ENCODE data around the gene TMEM52.
A peak's percentile ranks its signal among the peaks of the same experiment; 100 is the strongest.

Gene TMEM52

DNA sequence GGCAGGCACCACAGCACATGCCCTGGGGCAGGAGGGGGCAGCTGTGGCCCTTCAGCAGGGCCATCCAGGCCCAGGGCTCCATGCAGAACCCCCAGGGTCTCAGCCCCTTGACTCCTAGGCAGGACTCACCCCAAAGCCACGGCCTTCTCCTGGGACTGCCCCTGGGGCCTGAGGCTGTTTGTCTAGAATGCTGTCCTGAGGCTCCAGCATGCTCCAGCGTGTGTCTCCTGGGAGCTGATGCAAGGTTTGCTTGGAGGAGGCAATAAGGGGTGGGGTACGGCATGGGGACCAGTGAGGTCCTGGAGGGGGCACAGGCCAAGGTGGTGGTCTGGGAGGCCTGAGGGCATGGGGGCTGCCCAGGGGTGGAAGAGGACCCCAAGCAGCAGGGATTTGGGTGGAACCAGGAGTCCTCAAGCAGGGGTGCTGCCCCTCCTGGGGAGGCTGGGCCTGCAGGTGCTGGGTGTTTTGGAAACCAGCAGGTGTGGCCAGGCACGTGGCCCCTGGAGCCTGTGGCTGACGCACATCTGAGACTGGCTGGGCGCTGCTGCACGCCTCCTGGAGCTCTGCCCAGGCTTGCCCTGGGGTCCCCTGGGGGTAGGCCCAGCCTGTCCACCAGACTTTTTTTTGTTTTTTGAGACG is 11.9 kb downstream of the TMEM52 start (continued):
- TF ChIP-seq ZIC2 (tag by site-specific recombination; IDR thresholded peaks at IDR 0.05) (peak; percentile 99), ZNF837 (tag by site-specific recombination; IDR thresholded peaks at IDR 0.05) (0 out of 2 replicates have a peak, but pooled peaks have one; percentile 52), ZNF24 (tag by site-specific recombination; IDR thresholded peaks at IDR 0.05) (peak; percentile 70), BCL11B (tag by site-specific recombination; IDR thresholded peaks at IDR 0.05; ENCODE audit: low read depth) (peak; percentile 32; the same call in 1 of the 2 replicates), ZFHX2 (tag by site-specific recombination; conservative IDR thresholded peaks at IDR 0.05) (no peak), ZBTB8A (tag by site-specific recombination; IDR thresholded peaks at IDR 0.05) (peak; percentile 89), ZNF175 (tag by site-specific recombination; IDR thresholded peaks at IDR 0.05) (no peak), KLF16 (tag by site-specific recombination; IDR thresholded peaks at IDR 0.05) (peak; percentile 82), ZNF600 (tag by site-specific recombination; IDR thresholded peaks at IDR 0.05) (peak; percentile 37; the same call in 1 of the 2 replicates), ZNF76 (tag by site-specific recombination; IDR thresholded peaks at IDR 0.05; ENCODE audit: borderline replicate concordance, low read depth) (peak; percentile 61; the same call in 1 of the 2 replicates), ZNF560 (tag by site-specific recombination; IDR thresholded peaks at IDR 0.05; ENCODE audit: borderline replicate concordance) (no peak), ZNF302 (tag by site-specific recombination; IDR thresholded peaks at IDR 0.05; ENCODE audit: low read depth) (no peak), ZBTB48 (tag by site-specific recombination; IDR thresholded peaks at IDR 0.05) (peak; percentile 89), ZFP69B (tag by site-specific recombination; IDR thresholded peaks at IDR 0.05) (0 out of 2 replicates have a peak, but pooled peaks have one; percentile 13), OSR2 (tag by site-specific recombination; IDR thresholded peaks at IDR 0.05) (0 out of 2 replicates have a peak, but pooled peaks have one; percentile 11), ZNF521 (tag by site-specific recombination; IDR thresholded peaks at IDR 0.05) (no peak), ZSCAN16 (tag by site-specific recombination; IDR thresholded peaks at IDR 0.05) (0 out of 2 replicates have a peak, but pooled peaks have one; percentile 52), SP2 (tag by site-specific recombination; IDR thresholded peaks at IDR 0.05) (no peak), SETDB1 (IDR thresholded peaks at IDR 0.05; ENCODE audit: insufficient read length, low read length) (peak; percentile 34), BCL11A (tag by site-specific recombination; IDR thresholded peaks at IDR 0.05; ENCODE audit: low read depth) (0 out of 2 replicates have a peak, but pooled peaks have one; percentile 48)
- TF ChIP-seq, protein P1, sequence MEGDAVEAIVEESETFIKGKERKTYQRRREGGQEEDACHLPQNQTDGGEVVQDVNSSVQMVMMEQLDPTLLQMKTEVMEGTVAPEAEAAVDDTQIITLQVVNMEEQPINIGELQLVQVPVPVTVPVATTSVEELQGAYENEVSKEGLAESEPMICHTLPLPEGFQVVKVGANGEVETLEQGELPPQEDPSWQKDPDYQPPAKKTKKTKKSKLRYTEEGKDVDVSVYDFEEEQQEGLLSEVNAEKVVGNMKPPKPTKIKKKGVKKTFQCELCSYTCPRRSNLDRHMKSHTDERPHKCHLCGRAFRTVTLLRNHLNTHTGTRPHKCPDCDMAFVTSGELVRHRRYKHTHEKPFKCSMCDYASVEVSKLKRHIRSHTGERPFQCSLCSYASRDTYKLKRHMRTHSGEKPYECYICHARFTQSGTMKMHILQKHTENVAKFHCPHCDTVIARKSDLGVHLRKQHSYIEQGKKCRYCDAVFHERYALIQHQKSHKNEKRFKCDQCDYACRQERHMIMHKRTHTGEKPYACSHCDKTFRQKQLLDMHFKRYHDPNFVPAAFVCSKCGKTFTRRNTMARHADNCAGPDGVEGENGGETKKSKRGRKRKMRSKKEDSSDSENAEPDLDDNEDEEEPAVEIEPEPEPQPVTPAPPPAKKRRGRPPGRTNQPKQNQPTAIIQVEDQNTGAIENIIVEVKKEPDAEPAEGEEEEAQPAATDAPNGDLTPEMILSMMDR (tag by site-specific recombination; IDR thresholded peaks at IDR 0.05), result peak; percentile 26; the same call in 1 of the 2 replicates
- TF ChIP-seq, protein P2, sequence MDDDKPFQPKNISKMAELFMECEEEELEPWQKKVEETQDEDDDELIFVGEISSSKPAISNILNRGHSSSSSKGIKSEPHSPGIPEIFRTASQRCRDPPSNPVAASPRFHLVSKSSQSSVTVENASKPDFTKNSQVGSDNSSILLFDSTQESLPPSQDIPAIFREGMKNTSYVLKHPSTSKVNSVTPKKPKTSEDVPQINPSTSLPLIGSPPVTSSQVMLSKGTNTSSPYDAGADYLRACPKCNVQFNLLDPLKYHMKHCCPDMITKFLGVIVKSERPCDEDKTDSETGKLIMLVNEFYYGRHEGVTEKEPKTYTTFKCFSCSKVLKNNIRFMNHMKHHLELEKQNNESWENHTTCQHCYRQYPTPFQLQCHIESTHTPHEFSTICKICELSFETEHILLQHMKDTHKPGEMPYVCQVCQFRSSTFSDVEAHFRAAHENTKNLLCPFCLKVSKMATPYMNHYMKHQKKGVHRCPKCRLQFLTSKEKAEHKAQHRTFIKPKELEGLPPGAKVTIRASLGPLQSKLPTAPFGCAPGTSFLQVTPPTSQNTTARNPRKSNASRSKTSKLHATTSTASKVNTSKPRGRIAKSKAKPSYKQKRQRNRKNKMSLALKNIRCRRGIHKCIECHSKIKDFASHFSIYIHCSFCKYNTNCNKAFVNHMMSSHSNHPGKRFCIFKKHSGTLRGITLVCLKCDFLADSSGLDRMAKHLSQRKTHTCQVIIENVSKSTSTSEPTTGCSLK (tag by site-specific recombination; IDR thresholded peaks at IDR 0.05), result no peak
- TF ChIP-seq, protein P3, sequence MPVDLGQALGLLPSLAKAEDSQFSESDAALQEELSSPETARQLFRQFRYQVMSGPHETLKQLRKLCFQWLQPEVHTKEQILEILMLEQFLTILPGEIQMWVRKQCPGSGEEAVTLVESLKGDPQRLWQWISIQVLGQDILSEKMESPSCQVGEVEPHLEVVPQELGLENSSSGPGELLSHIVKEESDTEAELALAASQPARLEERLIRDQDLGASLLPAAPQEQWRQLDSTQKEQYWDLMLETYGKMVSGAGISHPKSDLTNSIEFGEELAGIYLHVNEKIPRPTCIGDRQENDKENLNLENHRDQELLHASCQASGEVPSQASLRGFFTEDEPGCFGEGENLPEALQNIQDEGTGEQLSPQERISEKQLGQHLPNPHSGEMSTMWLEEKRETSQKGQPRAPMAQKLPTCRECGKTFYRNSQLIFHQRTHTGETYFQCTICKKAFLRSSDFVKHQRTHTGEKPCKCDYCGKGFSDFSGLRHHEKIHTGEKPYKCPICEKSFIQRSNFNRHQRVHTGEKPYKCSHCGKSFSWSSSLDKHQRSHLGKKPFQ (tag by site-specific recombination; IDR thresholded peaks at IDR 0.05), result no peak
- TF ChIP-seq, protein P4, sequence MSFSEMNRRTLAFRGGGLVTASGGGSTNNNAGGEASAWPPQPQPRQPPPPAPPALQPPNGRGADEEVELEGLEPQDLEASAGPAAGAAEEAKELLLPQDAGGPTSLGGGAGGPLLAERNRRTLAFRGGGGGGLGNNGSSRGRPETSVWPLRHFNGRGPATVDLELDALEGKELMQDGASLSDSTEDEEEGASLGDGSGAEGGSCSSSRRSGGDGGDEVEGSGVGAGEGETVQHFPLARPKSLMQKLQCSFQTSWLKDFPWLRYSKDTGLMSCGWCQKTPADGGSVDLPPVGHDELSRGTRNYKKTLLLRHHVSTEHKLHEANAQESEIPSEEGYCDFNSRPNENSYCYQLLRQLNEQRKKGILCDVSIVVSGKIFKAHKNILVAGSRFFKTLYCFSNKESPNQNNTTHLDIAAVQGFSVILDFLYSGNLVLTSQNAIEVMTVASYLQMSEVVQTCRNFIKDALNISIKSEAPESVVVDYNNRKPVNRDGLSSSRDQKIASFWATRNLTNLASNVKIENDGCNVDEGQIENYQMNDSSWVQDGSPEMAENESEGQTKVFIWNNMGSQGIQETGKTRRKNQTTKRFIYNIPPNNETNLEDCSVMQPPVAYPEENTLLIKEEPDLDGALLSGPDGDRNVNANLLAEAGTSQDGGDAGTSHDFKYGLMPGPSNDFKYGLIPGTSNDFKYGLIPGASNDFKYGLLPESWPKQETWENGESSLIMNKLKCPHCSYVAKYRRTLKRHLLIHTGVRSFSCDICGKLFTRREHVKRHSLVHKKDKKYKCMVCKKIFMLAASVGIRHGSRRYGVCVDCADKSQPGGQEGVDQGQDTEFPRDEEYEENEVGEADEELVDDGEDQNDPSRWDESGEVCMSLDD (tag by site-specific recombination; IDR thresholded peaks at IDR 0.05), result peak; percentile 72
- TF ChIP-seq, protein P5, sequence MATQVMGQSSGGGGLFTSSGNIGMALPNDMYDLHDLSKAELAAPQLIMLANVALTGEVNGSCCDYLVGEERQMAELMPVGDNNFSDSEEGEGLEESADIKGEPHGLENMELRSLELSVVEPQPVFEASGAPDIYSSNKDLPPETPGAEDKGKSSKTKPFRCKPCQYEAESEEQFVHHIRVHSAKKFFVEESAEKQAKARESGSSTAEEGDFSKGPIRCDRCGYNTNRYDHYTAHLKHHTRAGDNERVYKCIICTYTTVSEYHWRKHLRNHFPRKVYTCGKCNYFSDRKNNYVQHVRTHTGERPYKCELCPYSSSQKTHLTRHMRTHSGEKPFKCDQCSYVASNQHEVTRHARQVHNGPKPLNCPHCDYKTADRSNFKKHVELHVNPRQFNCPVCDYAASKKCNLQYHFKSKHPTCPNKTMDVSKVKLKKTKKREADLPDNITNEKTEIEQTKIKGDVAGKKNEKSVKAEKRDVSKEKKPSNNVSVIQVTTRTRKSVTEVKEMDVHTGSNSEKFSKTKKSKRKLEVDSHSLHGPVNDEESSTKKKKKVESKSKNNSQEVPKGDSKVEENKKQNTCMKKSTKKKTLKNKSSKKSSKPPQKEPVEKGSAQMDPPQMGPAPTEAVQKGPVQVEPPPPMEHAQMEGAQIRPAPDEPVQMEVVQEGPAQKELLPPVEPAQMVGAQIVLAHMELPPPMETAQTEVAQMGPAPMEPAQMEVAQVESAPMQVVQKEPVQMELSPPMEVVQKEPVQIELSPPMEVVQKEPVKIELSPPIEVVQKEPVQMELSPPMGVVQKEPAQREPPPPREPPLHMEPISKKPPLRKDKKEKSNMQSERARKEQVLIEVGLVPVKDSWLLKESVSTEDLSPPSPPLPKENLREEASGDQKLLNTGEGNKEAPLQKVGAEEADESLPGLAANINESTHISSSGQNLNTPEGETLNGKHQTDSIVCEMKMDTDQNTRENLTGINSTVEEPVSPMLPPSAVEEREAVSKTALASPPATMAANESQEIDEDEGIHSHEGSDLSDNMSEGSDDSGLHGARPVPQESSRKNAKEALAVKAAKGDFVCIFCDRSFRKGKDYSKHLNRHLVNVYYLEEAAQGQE (tag by site-specific recombination; IDR thresholded peaks at IDR 0.05), result peak; percentile 16; the same call in 1 of the 2 replicates
- TF ChIP-seq, protein P6, sequence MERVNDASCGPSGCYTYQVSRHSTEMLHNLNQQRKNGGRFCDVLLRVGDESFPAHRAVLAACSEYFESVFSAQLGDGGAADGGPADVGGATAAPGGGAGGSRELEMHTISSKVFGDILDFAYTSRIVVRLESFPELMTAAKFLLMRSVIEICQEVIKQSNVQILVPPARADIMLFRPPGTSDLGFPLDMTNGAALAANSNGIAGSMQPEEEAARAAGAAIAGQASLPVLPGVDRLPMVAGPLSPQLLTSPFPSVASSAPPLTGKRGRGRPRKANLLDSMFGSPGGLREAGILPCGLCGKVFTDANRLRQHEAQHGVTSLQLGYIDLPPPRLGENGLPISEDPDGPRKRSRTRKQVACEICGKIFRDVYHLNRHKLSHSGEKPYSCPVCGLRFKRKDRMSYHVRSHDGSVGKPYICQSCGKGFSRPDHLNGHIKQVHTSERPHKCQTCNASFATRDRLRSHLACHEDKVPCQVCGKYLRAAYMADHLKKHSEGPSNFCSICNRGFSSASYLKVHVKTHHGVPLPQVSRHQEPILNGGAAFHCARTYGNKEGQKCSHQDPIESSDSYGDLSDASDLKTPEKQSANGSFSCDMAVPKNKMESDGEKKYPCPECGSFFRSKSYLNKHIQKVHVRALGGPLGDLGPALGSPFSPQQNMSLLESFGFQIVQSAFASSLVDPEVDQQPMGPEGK (tag by site-specific recombination; IDR thresholded peaks at IDR 0.05), result peak; percentile 97
